A172 (cell line): ENCODE measurements around the gene S1PR5. TPM values are rescaled to one million over a fixed set of nuclear protein-coding genes. Genes with fewer than 3 reads are reported as not detected.
"Not testable (repeated sequence)": the region's sequence is repeated elsewhere in the genome, so short reads cannot be mapped to it uniquely, and the experiment has no call there.

ENCODE experiments used
- DNase-seq: peaks from one replicate; pipeline ENCODE4 v3.0.0-alpha.2; 2015; ENCODE audit warnings: low spot score
- total RNA-seq: library from RNA; depleted of rRNA; stranded (reverse); fragments of >200 nt; shearing (Covaris generic); gene quantifications from 2 replicates; pipeline ENCODE4 v1.2.3, GENCODE V29; 2014; rRNA removed

S1PR5 gene, protein sequence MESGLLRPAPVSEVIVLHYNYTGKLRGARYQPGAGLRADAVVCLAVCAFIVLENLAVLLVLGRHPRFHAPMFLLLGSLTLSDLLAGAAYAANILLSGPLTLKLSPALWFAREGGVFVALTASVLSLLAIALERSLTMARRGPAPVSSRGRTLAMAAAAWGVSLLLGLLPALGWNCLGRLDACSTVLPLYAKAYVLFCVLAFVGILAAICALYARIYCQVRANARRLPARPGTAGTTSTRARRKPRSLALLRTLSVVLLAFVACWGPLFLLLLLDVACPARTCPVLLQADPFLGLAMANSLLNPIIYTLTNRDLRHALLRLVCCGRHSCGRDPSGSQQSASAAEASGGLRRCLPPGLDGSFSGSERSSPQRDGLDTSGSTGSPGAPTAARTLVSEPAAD
- total RNA-seq = 7.9 and 9.0 TPM in 2 replicates

DNA sequence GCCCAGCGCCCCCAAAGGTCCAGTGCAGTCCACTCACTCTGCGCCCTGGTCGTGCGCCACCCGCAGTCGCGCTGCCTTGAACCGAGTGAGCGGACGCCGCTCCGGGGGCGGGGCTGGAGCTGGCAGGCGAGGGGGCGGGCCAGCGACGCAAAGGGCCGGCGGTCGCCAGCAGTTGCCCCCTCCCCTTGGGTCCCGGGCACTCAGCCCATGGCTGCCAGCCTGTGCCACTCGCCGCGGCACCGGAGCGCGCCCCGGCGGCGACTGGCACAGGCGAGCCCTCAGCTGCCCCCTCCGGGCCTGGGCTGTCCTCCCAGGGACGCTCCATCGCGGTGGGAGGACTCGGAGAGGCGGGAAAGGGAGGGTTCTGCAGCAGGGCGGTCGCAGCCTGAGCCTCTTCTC is at the start of gene S1PR5:
S1PR5 (minus strand) TSS at position 87 of the 399 bp plus-strand sequence. CDS start 2,436 bp downstream, outside the sequence.
- peak; percentile 23 for DNase-seq

DNA sequence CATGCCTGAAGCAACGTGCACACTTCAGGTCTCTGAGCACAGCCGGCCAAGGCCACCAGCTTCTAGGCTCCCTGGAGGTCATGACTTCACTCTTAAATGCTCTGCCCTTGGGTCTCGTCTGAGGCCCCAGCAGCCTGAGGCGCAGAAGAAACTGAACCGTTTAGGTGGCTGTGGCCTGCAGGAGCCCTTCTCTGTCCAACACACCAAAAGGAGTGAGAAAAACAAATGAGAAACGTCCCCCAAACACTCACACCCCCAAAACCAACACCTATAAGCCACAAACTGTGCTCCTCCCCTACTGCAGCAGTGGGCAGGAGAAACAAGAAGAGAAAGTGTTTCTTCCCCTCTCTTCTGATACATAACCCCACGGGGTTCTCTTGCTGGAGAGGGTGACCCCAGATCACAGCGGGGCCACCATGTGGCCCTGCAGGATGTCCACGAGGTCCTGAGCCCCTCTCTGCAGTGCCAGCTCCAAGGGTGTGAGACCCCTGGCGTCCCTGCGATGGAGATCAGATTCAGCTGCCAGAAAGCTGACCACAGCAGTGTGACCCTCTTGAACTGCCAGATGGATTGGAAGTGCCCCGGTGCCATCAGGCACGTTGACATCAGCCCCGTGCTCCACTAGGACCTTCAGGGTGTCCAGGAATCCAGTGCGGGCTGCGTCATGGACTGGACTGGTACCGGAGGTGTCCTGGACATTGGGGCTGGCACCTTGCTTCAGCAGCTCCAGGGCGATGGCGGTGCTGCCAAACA is 49.6 kb upstream of the S1PR5 start:
- DNase-seq = no peak

DNA sequence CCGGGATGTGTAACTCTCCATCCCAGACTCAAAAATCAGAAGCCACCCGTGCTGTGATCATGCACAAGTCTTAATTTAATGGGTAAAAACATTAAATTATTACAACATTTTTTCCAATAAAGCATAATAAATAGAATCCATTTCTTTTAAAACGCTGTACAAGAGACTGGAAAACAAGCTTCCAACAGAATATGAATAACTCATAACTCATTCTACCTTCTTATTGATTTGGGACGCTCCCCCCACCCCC is 49.1 kb upstream of the S1PR5 start:
- DNase-seq = no peak

DNA sequence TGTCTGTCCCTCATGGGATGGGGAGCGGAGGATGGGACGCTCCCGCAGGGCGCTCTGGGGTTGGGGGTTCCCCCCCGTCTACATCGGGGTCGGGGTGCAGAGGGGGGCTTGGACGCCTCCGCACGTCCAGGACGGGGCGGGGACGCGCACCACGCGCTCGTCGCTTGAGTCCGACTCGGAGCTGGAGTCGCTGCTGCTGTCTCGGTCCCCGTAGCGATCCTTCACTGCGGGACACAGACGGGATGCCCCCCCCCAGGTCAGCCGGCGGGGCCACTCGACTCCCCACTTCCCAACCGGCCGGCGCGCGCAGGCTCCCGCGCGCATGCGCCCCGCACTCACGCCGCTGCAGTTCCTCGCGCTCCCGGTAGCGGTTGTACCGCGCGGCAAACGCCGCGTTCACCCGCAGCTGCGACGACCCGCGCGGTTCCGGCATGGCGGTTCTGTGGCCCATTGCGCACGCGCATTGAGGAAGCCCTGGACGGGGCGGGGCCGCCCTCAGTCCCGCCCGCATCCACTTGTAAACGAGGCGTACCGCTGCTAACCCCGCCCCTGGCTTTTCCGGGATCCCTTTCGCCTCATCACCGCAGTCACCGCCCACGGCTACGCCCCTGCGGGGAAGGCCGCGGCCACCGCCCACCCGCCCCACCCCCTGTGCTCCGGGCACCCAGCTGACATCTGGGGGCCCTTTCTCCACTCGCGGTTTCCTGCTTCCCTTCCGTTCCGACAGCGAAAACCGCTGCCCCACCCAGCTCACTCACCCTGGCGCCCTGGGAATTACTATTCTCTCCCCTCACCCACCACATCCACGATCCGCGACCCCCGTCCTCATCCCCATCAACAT is 48.5 kb upstream of the S1PR5 start, which contains the start of gene KRI1:
KRI1 (minus strand) TSS at position 444 of the 841 bp plus-strand sequence; CDS start at position 433, 11 bp downstream.
- DNase-seq = peak; percentile 96

DNA sequence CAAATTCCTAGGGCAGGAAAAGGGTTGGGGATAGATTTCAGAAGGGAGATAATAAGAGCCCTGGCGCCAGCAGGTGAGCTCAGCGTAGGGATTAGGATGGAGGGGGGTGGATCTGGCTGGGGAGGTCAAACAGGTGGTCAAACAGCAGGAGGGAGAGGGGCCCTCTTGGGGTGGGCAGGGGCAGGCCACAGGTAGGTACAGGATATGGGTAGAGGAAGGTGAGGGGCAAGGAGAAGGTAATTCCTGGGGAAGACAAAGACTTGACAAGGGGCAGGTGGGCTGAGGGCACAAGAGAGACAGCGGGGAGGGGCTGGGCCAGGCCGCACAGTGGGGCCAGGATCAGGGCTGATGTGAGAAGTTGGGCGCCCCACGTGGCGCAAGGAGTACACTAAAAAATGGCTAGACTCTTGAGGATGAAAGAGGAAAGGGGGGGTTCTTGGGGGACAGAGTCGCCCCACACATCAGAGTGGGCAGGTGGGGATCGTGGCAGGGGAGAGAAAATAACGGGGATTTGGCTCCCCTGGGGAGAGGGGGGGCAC is 47.9 kb upstream of the S1PR5 start:
- DNase-seq = peak; percentile 32

DNA sequence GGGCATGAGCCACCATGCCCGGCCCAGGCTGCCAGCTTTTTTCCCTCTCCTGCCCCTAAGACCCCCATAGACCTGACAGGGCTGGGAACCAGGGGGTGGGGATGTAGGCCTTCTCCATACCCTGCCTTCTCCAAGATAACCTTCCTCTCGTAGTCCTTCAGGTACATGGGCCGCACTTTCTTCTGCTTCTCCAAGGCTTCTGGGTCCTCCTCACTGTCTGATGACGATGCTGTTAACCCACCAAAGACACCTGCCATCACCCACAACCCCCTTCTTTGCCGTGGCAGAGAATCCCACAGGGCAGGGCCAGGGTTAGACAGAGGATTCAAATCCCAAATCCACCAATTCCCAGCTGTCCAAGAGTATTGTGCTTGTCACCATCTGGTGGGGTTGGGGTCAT is 45.4 kb upstream of the S1PR5 start:
- DNase-seq = no peak

DNA sequence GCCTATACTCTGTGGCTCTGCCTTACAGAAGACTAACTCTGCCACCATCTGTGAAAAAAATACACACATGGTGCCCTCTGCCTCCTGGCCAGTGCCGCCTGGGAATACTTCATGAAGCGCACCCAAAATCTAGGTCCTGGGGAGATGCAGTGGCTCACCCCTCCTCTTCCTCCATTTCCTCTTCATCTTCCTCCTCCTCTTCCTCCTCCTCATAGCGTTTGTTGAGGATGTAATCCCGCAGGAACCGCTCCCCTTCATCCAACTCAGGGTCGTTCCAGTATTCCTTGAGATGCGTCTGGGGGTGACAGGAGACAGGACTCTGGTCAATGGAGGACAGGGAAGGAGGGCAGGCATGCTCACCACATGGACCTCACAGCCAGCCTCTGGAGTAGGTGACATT is 42.9 kb upstream of the S1PR5 start:
- no peak for DNase-seq

DNA sequence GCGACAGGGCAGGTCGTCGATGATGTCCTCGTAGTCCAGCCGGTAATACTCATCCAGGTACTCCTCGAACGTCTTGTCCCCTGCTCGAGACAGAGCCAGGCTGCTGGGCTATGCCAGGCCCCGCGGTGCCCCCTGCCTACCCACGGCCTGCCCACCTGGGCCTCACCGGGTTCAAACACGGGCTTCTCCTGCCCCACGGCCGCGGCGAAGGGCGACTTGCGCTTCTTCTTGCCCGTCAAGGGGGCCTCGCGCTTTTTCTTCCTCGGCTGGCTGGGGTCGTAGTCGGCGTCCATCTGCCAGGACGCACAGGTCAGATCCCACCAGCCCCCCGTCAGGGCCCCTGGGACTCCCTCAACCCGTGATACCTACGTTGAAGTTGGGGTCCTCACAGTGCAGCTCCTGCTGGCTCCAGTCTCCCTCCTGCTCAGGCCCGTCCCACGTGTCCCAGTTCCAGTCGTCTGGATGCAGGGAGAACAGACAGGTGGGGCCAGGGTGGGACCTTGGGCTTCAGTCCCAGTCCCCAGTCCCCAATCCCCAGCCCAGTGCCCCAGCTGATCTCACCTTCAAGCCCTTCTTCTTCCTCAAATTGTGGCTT is 40.5 kb upstream of the S1PR5 start:
- DNase-seq = no peak

DNA sequence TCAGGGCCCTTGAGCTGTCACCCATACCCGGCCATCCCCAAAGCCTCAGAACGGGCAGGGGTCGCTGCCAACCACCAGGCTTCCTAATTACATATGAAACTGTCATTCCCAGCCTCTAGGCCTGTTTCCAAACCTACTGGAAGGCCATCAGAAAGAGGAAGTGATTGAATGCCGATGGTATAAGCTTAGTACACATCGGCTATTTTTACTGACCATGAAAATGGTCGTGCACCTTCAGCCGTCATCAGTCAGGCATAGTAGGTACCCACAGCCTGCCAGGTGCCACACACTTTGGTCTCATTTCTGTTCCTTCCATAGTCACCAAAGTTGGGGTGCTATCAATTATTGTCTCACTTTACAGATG is 38.3 kb upstream of the S1PR5 start:
- DNase-seq = no peak

DNA sequence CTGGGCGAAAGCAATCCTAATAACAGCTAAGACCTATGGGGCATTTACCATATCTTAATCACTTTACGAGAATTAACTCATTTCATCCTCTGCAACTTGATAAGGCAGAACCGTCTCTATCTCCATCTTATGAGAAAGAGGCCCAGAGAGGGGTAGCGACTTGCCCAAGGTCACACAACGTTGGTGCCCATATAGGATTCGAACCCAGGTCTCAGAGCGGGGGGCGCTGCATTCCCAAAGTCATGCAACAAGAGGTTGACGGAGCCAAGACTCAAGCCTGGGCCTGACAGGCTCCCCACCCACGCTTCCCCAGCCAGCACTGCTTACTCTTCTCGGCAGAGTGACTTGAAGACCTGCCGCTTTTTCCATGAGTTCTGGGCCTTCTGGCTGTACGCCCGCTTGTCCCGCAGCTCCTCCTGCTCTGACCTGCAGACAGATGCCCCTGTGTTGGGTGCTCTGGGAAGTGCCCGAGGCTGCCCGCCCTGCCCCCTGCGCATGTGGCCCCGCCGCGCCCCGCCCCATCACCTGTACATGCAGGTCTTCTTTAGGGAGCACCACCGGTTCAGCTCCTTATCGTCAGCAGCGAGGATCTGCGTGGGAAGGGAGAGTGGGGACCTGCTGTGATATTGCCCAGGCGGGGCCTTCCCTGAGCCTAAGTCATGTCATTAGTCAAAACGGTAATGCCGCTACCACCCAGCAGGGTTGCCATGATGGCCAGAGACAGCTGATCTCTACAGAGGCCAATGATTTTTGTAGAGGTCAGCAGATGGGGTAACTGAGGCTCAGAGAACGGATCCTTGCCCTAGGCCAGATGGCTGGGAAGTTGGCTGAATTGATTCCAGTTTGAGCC is 37.7 kb upstream of the S1PR5 start:
- no peak for DNase-seq

DNA sequence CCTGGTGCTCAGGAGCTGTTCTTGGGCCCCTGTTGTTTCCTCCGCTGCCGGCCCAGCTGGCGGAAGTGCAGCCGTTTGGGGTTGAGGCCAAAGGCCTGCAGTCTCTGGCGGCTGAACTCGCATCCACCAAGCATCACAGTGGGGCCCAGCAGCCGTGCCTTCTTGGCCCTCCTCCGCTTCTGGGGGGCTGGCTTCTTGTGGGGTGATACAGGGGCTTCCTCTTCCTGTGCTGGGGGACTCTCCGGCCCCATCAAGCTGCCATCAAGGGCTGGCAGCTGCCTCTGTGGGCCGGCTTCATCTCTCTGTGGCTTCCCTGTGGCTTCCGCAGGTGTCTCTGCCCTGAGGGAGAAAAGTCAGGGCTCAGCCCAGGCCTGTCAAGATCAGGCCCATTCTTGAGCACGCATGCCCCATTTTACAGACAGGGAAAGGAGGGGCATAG is 36.7 kb upstream of the S1PR5 start:
- DNase-seq = no peak

DNA sequence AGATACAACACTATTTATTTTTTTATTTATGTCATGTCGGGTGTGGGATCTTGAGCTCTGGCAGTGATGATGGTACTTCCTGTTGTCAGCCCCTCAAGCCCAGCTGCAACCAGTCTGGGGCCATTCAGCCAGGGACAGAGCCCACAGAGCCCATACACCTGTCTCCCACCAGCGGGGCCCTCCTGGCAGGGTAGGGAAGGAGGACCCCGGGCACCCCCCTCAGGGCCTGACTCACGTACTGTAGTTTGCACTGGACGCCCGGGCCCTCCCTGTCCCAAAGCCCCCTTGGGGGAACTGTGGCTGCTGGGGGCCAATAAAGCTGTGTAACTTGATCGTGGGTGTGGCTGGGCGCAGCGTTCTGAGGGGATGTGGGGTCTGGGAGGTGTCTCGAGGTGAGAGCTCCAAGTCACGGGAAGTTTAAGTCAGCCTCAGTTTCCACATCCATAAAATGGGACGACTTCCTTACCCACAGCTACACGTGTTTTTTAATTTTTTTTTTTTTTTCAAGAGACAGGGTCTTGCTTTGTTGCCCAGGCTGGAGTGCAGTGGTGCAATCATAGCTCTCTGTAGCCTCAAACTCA is 35.9 kb upstream of the S1PR5 start:
- DNase-seq = no peak

DNA sequence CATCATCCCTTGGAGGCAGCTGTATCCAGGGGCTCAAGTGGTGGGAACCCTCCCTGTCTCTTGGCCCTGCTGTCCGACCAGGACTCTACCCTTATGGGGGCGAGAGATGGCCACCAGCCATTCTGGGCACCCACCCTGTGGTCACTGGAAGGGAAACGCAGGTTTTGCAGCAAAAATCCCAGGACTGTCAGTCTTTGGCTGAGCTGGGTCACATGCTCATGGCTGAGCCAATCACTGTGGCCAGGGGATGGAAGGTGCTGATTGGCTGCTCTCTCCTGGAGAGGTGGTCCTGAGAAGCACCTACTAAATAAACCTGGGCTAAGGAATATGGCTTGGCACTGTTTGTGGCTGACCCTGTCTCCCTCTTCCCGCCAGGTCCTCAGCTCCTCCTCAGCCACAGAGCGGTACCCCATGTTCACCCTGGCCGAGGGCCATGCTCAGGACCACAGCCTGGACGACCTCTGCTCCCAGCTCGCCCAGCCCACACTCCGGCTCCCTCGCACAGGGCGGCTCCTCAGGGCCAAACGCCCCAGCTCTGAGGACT is 35.3 kb upstream of the S1PR5 start:
- DNase-seq = peak; percentile 34

DNA sequence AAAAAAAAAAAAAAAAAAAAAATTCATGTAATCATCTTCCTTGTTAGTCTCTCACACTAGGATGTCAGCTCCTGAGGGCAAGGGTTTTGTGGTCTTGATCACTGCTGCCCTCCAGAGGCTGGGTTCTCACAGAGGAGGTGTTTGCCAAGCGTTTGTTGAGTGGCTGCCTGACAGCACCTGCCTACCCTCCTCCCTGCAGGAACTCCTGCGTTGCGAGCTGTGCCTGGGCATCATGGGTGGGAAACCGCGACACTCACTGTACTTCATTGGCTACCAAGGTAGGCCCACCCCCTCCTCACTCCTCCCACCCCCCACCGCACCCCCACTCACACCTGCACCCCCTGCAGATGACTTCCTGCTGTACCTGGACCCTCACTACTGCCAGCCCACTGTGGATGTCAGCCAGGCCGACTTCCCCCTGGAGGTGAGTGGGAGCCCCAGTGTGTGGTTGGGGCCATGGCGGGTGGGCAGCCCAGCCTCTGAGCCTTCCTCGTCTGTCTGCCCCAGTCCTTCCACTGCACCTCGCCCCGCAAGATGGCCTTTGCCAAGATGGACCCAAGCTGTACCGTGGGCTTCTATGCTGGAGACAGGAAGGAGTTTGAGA is 34.6 kb upstream of the S1PR5 start:
- DNase-seq = peak; percentile 30

DNA sequence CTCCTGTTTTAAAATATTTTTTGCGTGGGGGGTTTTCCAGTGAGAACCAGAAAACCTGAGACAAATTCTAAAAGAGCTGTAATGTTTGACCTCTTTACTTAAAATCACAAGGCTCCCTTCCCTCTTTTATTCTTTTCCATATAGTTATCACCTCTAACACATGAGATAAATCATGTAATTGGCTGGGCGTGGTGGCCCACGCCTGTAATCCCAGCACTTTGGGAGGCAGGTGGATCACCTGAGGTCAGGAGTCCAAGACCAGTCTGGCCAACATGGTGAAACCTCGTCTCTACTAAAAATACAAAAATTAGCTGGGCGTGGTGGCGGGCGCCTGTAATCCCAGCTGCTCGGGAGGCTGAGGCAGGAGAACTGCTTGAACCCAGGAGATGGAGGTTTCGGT is 33.8 kb upstream of the S1PR5 start:
- not testable (repeated sequence) for DNase-seq

DNA sequence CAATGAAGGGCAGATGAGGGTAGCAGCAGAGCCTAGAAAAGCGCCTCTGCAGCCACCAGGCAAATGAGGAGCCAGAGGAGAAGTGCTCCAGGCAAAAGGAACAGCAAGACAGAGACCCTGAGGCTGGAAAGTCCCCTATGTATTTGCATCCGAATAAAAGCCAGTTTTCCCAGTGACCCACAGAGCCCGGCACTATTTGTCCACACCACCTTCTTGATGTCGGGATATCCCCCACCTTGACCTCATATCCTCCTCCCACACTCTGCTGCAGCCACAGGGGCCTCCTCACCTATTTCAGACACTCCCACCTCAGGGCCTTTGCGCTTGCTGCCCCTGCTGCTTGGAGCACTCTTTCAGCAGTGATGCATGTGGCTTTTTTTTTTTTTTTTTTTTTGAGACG is 33.1 kb upstream of the S1PR5 start:
- no peak for DNase-seq

DNA sequence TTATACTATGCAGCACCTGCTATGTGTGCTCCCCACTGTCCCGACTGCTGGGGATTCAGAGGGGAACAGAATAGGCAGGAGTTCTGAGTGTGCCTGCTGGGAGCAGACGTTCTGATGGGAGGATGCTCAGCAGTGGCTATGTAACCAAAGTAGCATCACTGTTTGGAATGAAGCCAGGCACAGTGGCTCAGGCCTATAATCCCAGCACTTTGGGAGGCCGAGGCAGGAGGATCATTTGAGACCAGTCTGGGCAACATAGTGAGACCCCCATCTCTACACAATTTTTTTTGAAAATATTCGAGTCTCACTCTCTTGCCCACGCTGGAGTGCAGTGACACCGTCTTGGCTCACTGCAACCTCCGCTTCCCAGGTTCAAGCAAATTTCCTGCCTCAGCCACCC is 32.5 kb upstream of the S1PR5 start:
- no peak for DNase-seq

DNA sequence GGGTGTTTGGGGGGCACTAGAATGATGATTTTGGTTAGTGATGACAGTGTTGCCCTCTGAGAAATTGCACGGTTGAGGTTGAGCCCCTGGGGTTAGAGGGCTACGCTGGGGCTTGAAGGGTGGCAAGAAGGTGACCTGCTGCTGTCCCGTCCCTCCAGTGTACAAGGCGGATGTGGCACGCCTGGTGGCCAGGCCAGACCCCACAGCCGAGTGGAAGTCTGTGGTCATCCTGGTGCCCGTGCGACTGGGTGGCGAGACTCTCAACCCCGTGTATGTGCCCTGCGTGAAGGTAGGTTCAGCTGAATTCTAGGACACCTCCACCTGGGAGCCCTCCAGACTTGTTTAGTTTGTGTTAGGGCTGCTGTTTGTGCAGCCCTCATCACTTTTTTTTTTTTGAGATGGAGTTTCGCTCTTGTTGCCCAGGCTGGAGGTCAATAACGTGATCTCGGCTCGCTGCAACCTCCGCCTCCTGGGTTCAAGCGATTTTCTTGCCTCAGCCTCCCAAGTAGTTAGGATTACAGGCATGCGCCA is 31.6 kb upstream of the S1PR5 start:
- DNase-seq = no peak

DNA sequence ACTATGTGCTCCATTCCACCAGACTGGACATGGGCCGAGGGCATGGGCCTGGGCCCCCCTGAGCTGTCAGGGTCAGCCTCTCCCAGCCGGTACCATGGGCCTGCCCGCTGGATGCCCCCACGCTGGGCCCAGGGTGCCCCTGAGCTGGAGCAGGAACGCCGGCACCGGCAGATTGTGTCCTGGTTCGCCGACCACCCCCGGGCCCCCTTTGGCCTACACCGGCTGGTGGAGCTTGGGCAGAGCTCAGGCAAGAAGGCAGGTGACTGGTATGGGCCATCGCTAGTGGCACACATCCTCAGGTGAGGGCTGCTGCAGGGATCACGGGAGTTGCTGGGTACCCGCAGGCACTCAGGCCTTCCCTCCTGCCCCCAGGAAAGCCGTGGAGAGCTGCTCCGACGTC is 29.6 kb upstream of the S1PR5 start:
- no peak for DNase-seq
